Bone marrow (tissue), 2 donors: ENCODE measurements around the gene EFCAB6.

Source experiments
- DNase-seq, 2 donors: peaks; one replicate each; lab custom pipeline; 2025; lab: John Stamatoyannopoulos, UW

The EFCAB6 gene, protein sequence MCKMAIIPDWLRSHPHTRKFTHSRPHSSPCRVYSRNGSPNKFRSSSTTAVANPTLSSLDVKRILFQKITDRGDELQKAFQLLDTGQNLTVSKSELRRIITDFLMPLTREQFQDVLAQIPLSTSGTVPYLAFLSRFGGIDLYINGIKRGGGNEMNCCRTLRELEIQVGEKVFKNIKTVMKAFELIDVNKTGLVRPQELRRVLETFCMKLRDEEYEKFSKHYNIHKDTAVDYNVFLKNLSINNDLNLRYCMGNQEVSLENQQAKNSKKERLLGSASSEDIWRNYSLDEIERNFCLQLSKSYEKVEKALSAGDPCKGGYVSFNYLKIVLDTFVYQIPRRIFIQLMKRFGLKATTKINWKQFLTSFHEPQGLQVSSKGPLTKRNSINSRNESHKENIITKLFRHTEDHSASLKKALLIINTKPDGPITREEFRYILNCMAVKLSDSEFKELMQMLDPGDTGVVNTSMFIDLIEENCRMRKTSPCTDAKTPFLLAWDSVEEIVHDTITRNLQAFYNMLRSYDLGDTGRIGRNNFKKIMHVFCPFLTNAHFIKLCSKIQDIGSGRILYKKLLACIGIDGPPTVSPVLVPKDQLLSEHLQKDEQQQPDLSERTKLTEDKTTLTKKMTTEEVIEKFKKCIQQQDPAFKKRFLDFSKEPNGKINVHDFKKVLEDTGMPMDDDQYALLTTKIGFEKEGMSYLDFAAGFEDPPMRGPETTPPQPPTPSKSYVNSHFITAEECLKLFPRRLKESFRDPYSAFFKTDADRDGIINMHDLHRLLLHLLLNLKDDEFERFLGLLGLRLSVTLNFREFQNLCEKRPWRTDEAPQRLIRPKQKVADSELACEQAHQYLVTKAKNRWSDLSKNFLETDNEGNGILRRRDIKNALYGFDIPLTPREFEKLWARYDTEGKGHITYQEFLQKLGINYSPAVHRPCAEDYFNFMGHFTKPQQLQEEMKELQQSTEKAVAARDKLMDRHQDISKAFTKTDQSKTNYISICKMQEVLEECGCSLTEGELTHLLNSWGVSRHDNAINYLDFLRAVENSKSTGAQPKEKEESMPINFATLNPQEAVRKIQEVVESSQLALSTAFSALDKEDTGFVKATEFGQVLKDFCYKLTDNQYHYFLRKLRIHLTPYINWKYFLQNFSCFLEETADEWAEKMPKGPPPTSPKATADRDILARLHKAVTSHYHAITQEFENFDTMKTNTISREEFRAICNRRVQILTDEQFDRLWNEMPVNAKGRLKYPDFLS (N-terminal part only)

DNA sequence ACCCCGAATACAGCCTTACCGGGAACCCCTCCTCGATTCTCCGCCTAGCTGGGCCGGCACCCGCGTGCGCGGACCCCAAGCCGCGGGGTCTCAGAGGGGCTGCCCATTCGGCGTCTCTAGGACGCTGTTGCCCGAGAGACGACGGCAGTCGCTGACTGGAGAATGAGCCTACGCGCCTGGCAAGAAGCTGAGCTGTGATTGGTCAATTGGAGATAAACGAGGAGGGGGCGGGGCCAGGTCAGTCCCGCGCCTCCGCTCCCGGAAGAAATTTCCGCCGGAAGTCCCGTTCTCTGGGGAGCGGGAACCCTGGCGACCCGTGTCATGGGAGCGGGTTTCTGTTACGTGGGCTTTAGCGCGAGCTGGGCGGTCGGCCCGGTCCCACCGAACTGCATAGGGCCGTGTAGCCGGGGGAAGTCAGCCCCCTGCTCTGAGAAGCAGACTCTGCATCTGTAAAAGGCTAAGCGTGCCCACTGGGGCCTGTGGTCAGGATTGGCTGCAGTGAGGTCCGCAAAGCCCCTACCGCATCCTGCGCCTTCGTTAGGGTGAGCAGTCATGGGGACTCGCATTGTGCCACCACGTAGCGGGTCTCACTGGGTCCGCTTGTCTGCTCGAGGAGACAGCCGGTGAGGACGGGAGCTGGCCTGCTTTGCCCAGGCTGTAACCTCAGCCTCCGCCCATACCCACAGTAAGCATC, at the start of gene EFCAB6:
EFCAB6 (minus strand) TSS at position 157 of the 694 bp plus-strand sequence. CDS start 29,987 bp downstream, outside the sequence.
- peak; percentile 75 to 78 for DNase-seq

DNA sequence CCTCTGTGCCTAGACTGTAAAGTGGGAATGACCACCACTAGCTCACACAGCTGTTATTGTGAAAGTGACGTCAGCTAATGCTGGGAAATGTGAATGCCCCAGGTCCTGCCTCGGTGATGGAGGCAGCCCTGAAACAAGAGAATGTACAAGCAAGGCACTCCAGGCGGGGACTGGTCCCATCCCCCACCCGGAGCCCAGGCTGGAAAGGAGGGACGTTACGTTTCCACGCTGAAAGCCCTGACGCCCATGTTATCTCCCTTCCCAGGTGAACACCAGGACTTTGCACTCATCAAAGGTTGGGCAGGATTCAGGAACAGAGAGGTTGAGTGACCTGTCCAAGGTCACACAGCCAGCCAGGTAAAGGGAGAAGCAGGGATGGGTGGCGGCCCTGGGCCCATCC, 49.4 kb upstream of the EFCAB6 start:
- no peak for DNase-seq

DNA sequence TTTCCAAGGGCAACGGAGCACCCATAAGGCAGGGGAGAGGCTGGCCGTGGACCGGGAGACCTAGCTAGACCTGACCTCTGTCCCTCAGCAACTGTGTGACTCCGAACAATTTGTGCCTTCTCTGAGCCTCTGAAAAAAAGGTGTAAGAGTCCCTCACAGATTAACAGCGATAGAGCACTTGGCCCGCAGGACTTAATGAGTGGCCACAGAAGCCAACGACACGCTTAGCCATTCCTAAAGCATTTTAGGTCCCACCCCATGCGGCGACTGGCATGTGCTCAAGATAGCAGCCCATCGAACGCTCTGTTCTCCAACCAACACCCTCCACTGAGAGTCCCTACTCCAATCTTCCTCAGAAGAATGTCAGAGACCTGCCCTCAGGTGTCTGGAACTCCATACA, 48.7 kb upstream of the EFCAB6 start:
- no peak for DNase-seq

DNA sequence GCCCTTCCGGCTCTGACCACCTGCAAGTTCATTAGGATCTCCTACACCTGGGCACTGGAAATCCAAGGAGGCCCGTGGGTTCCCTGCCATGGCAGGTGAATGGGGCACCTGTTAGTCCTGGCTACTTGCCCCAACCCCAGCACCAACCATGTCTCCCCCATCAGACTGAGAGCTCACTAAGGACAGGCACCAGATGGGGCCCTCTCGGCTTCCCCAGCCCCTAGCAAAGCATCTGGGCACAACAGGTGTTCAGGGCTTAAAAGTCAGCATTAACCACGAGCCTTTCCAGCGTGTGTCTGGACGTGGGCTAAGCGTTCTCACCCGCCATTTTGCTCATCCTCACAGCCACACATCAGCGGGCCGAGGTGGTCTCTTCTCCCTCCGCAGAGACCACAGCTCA, 48.0 kb upstream of the EFCAB6 start:
- DNase-seq = no peak

DNA sequence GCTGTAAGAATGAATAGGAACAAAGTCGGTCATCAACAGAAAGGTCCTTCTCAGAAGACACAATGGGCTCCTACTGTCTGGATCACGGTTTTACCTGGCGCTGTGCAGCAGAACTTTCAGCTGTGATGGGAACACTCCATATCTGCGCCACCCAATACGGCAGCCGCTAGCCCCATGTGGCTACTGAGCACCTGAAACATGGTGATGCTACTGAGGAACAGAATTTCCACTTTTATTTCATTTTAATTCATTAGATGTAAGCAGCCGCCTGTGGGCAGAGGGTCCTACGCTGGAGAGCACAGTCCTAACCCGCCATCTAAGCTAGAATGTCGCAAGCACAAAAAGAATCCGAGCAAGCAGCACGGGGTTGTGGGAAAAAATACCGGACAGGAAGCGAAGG, 47.5 kb upstream of the EFCAB6 start:
- no peak for DNase-seq

DNA sequence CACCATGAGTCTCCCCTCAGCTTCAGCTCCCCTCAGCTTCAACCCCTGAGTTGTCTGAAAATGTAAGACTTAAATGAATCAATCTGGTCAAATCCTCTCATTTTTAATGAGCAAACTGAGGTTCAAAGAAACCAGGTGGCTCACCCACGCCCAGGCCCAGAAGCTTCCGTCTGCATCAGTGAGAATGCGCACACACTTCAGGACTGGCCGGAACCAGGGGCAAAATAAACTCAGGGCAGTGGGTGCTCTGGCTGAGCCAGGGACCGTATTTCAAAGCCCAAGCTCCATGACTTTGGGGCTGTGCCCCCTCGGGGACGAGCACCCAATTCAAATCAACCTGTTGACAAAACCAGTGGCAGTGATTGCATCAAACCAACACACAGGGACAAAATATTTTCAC, 47.1 kb upstream of the EFCAB6 start:
- DNase-seq = no peak

DNA sequence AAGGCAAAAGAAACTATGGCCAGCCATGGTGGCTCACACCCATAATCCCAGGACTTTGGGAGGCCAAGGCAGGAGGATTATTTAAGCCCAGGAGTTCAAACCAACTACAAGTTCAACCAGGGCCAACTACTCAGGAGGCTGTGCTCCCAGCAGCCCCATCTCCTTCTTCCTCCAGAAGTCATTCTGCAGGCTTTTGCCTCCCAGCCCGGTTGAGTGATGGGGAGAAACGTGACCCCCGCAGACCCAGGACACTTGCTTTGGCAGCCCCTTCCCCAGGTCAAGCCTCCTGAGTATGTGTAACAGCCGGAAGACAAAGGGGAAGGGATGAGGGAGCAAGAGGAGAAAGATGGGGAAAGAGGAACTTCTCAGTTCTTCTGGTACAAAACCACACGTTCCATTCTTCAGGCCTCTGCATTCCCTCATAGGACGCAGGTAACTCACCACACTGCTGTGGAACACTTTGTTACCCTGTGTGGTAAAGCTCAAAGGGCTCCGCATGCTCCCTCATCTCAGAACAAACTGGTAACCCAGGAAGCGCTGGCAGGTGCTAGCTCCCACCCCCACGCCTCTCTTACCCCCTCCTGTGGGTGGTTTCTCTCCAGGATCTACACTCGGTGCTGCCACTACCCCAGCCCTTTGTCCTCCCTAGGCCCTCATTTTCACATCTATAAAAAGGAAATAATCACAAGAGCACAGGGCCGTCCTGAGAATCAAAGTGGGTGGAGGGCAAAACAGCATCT, 46.2 kb upstream of the EFCAB6 start:
- no peak for DNase-seq

DNA sequence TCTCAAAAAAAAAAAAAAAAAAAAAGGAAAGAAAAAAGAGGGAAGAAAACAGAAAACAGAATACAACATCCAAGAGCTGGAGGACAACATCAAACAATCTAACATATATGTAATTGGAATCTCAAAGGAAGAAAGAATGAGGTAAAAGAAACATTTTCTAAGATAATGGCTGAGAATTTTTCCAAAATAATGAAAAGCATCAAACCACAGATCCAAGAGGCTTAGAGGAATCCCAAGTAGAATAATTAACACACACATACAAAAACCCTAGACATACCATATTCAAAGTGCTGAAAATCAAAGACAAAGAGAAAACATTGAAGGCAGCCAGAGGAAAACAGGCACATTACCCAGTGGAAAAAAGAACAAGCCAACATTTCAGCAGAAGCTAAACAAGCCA, 45.3 kb upstream of the EFCAB6 start:
- DNase-seq = no peak

DNA sequence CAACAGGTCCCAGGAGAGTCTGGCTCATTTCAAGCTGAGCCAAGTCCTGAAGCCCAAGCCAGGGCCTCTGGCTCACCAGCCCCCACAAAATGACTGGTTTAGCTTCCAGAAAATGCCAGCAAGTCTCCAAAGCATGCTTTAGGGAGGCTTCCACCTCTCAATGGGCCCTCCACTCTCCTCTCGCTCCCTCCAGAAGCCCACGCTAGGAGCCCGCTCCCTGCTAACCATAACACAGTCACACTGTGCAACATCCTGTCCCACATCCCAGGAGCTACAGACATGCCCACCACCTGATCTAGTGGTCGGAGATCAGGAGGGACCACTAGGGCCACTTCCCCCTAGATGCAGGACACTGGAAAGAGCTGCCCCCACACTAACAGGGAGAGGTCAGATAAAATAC, 43.3 kb upstream of the EFCAB6 start:
- no peak for DNase-seq

DNA sequence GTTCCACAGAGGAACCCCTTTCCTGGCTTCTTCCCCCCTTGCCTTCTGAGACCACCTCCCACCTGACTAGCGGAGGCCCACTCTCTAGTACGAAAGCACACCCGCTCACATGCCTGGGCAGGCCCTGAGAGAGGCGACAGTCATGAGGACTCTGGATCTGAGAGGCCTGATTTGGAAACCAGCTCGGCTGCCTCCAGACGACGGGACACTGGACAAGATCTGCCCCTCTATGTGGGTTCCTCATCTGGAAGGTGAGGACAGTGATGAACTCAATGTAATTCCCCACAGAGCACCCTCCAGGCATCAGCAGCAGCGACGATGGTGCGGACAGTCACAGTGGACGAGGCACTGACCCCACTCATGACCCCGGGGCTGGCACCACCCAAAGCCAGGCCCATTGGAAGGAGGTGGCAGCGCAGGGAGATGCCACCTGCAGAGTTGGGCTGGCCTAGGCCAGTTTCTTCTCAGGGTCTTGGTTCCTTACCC, 42.7 kb upstream of the EFCAB6 start:
- no peak for DNase-seq

DNA sequence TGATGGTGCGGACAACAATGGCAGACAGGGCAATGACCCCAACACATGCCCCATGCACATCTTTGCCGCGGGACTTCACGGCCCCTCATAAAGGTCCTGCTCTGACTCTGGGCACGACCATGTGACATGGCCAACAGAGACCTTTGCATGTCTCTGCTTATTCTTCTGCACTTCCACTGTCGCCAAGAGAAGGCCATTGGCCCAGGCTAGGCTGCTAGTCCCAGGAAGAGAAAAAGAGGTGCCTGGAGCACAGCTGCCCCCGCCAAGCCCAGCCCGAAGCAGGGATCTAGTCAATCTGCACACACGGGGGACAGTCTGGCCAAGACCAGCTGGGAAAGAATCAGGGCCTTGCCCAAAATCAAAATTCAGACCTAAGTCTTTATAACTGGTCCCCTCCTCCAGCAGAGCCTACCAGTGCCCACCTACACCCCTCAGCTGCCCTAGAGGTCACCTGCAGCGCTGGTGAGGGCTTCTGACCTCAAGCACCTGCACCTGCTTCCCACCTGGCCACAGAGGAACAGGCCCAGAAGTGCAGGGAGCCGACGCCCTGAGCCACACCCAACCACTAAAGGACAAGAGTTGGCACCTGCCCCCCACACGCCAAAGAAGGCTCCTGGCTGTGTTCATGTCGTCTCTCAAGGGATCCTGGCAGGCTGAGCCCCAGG, 42.1 kb upstream of the EFCAB6 start:
- DNase-seq = no peak

DNA sequence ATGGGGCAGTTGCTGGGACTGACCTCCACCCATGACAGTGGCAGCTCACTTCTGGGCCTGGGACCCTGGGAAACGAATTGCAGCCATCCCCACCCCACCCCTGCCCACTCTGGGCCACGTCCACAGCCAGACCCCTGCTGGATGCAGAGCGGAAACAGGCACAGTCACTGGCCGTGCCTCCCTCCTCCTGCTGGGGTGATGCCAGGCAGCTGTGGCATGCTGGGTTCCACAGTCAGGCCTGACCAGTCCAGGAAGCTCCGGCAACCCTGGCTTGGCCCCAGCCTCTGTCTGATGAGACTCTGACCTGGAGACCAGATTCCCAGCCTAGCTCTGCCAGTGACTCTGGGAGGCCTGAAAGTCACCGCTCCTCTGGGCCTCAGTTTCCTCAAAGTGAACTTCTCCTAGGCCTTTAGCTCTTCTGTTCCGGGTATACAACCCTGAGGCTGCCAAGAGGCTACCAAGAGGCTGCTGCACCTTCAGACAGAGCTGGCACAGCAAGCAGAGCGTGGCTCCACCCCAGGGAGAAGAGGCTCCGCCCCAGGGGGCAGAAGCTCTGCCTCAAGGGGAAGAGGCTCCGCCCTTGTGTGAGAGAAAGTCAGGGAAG, 41.3 kb upstream of the EFCAB6 start:
- DNase-seq = no peak

DNA sequence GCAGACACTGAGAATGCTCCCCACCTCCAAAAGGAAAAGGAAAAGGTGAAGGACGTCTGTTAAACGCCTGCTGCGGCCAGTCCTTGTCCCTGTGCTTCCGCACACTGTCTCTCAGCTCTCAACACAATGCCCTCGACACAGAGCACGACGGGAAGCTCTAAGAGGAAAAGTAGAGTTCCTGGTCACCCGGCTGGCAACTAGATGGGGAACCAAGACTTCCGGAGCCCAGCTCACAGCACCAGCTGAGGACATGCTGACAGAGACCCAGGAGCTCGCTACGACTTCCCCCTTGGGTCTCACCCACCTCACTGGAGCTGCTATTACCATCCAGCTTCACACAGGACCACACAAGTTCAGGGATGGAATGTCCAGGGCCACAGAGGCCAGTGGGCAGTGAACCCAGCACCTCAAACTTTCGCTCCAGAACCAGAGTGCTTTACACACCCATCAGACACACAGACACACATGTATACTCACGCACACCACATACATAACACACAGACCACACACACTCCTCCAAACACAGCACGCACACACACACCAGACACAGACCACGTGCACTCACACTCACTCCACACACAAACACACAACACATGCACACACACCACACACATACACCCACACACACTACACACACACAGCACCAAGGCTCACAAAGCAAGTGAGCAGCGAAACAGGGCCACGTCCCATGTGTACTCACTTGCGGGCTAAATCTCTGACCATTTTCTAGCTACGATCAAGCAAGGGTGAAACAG, 40.6 kb upstream of the EFCAB6 start:
- DNase-seq = no peak

DNA sequence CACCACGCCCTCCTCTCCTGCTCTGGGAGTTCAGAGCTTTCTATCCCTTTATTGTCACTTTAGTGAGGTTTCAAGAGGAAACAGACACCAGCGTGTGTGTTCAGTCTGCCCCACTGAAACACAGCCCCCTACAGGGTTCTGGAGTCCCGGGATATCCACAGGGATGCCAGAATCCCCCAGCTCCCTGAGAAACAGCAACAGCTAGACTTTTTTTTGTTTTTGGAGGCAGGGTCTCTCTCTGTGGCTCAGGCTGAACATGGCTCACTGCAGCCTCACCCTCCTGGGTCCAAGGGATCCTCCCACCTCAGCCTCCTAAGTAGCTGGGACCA, 39.8 kb upstream of the EFCAB6 start:
- DNase-seq = no peak

DNA sequence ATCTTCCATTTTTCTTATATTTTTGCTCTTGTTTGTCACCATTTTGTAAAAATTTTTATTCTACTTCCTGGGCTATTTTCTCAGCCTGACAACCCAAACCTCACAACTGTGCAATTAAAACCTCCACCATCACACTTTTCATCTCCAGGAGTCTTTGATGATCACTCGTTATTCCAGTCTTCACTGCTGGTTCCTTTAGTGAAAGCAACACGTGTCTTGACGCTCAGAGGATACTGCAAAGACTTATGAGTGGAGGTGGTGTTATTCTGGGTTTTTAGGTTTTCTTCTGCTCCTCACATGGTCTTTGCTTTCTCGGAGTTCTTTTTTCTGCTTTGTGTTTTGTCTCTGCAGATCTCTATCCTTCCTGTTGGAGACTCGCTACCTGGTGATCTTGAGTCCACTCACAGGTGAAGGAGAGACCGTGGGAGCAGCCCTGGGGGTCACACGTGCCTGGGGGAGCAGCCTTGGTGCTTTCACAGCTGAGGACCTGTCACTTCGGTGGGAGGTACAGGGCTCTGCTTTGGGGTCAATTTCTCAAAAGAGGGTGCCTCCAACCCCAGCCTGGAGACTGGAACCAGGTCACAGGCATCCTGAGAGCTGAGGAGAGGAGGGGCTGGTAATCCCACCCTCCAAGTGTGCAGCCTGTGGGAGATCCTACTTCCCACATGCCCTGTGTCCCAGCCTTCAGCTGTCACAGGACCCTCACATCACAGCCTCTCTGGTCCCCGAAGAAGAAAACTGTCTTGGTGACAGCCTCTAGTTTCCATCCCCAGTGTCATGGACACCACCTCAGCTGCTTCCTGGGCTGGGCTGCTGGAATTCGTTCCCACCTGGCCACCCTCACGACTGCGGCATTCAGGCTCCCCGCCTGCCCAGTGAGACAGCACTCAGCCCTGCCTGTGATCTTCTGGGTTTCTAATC, 39.2 kb upstream of the EFCAB6 start:
- no peak for DNase-seq

DNA sequence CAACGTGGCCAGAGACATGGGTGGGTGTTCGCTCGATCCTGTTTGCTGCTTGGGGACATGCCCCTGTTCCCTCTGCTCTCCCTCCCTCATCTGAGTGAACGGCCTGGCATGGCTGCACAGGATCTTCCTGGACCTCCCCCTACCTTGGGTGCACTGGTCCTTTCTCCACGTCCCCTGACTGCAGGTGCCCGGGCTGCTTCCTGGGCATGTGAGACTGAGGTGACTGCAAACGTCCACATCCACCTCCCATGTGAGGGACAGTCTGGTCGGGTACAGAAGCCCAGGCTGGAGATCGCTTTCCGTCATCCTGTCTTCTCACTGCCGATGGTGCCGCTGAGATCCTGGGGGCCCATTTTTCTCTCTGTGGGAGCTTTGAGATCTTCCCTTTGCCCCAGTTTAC, 38.4 kb upstream of the EFCAB6 start:
- no peak for DNase-seq

DNA sequence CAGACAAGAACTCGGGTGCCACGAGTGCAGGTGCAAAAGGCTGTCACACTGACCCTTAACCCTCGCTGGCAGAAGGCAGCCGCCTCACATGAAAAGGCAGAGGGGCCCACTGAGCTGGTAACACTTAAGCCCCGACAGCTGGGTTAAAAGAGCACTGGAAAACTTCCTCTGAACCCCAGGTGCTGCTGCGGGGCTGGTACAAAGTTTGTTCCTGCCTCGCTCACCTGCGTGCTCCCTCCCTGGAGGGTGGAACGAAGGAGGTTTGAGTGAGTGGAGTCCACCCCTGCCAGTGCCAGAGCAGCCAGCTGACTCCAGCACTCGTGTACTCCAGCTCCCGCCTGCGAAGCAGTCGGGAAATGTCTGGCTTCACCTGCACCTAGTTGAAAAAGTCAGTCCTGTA, 37.6 kb upstream of the EFCAB6 start:
- DNase-seq = no peak
